Suprapubic skin (tissue), 3 donors: ENCODE measurements around the gene IGFBP3.
"Not testable (repeated sequence)": the region's sequence is repeated elsewhere in the genome, so short reads cannot be mapped to it uniquely, and the experiment has no call there.

Experiments used
- CTCF ChIP-seq, 2 donors: fragments of 200-600 bp in 1 of 2; fragments of 450-650 bp in 1 of 2; sonication (generic) in 1 of 2; IDR thresholded peaks; one replicate each; pipeline ENCODE4 v1.5.1; 2016 to 2019; ENCODE audit warnings: antibody characterized with exemption in 2 of 2, mild to moderate bottlenecking in 1 of 2, moderate library complexity in 1 of 2
- EP300 ChIP-seq: sonication (generic); formaldehyde crosslinking; IDR thresholded peaks from one replicate; pipeline ENCODE4 v1.6.1; 2017; ENCODE audit warnings: antibody characterized with exemption
- POLR2A ChIP-seq, 2 donors: fragments of 450-650 bp; IDR thresholded peaks; one replicate each; pipeline ENCODE4 v1.6.1; 2017; ENCODE audit warnings: antibody characterized with exemption in 2 of 2, mild to moderate bottlenecking in 2 of 2, moderate library complexity in 2 of 2

- not testable (repeated sequence) for TF ChIP-seq POLR2A (IDR thresholded peaks at IDR 0.05); CTCF (IDR thresholded peaks at IDR 0.05); EP300
Observed at GRCh38 chr7:45940237-45940781, 19.2 kb upstream of the IGFBP3 start.
